ENCODE results near the gene DDX39A.

GRCh38 chr19:14434543-14435319 is 15.6 kb upstream of the DDX39A start:
- TF ChIP-seq EZH2 (IDR thresholded peaks at IDR 0.05; ENCODE audit: borderline replicate concordance, insufficient read depth, low read depth, low read length, poor library complexity, severe bottlenecking), result no peak
- no peak for TF ChIP-seq CTCF (IDR thresholded peaks at IDR 0.05)
